ENCODE measurements around the gene NFATC2.

Gene NFATC2

GRCh38 chr20:51371720-51372119, 170.8 kb downstream of the NFATC2 start:
- no peak for DNase-seq

- DNase-seq, result no peak
Measured at GRCh38 chr20:51369503-51369902, 173.0 kb downstream of the NFATC2 start.

GRCh38 chr20:51368461-51369211, 173.9 kb downstream of the NFATC2 start:
- no peak for DNase-seq

GRCh38 chr20:51366155-51366886, 176.2 kb downstream of the NFATC2 start:
- no peak for DNase-seq

GRCh38 chr20:51365670-51366069, 176.8 kb downstream of the NFATC2 start:
- no peak for DNase-seq

- no peak for DNase-seq
Measured at GRCh38 chr20:51363813-51364212, 178.7 kb downstream of the NFATC2 start.

GRCh38 chr20:51363378-51363777, 179.1 kb downstream of the NFATC2 start:
- DNase-seq, result no peak

GRCh38 chr20:51362254-51362653, 180.3 kb downstream of the NFATC2 start:
- no peak for DNase-seq

GRCh38 chr20:51361258-51361657, 181.3 kb downstream of the NFATC2 start:
- DNase-seq, result no peak

GRCh38 chr20:51360451-51361201, 181.9 kb downstream of the NFATC2 start:
- DNase-seq, result no peak

- no peak for DNase-seq
Measured at GRCh38 chr20:51359947-51360346, 182.6 kb downstream of the NFATC2 start.

GRCh38 chr20:51359401-51359800, 183.1 kb downstream of the NFATC2 start:
- no peak for DNase-seq

GRCh38 chr20:51358032-51358724, 184.3 kb downstream of the NFATC2 start:
- DNase-seq, result no peak

- DNase-seq, result no peak
Measured at GRCh38 chr20:51357543-51357942, 185.0 kb downstream of the NFATC2 start.

GRCh38 chr20:51356871-51357270, 185.6 kb downstream of the NFATC2 start:
- DNase-seq, result no peak

GRCh38 chr20:51354769-51355319, 187.7 kb downstream of the NFATC2 start:
- DNase-seq, result no peak

- no peak for DNase-seq
Measured at GRCh38 chr20:51354191-51354768, 188.2 kb downstream of the NFATC2 start.

- no peak for DNase-seq
Measured at GRCh38 chr20:51353491-51353890, 189.0 kb downstream of the NFATC2 start.

GRCh38 chr20:51352791-51353190, 189.7 kb downstream of the NFATC2 start:
- DNase-seq, result no peak

- no peak for DNase-seq
Measured at GRCh38 chr20:51350941-51351631, 191.4 kb downstream of the NFATC2 start.

- no peak for DNase-seq
Measured at GRCh38 chr20:51348876-51349275, 193.6 kb downstream of the NFATC2 start.

GRCh38 chr20:51347831-51348230, 194.7 kb downstream of the NFATC2 start:
- DNase-seq, result no peak
